SK-MEL-5 (cell line): Measurements from ENCODE around the gene GNG10. TPM values are rescaled to one million over a fixed set of nuclear protein-coding genes. Genes with fewer than 3 reads are reported as not detected.
"Not testable (repeated sequence)": the region's sequence is repeated elsewhere in the genome, so short reads cannot be mapped to it uniquely, and the experiment has no call there.

Source experiments
- DNase-seq: peaks from one replicate; pipeline ENCODE4 v3.0.0-alpha.2; 2016; ENCODE audit warnings: low read depth, low spot score
- in situ Hi-C: cut with HindIII; loops from 2 replicates; pipeline ENCODE4 v1.10.0; 2016; ENCODE audit warnings: low sequenced_read_pairs, high pct_unique_total_duplicates, low pct_unique_long_range_greater_than_20kb
- polyA plus RNA-seq, 2 experiments: library from polyadenylated mRNA; depleted of rRNA; stranded (reverse); fragments of >200 nt; gene quantifications; 2 replicates each; pipeline ENCODE4 v1.2.3, GENCODE V29; 2015
- total RNA-seq: library from RNA; depleted of rRNA; stranded (reverse); fragments of >200 nt; shearing (Covaris generic); gene quantifications from 2 replicates; pipeline ENCODE4 v1.2.3, GENCODE V29; 2014; rRNA removed

GNG10 gene
- total RNA-seq = 96.2 and 107 TPM in 2 replicates
- polyA plus RNA-seq (2015; cell fraction: cytosol; rRNA removed) = 74.9 and 84.0 TPM in 2 replicates
- polyA plus RNA-seq (2015; cell fraction: nucleus; rRNA removed) = 9.1 and 11.9 TPM in 2 replicates

DNA sequence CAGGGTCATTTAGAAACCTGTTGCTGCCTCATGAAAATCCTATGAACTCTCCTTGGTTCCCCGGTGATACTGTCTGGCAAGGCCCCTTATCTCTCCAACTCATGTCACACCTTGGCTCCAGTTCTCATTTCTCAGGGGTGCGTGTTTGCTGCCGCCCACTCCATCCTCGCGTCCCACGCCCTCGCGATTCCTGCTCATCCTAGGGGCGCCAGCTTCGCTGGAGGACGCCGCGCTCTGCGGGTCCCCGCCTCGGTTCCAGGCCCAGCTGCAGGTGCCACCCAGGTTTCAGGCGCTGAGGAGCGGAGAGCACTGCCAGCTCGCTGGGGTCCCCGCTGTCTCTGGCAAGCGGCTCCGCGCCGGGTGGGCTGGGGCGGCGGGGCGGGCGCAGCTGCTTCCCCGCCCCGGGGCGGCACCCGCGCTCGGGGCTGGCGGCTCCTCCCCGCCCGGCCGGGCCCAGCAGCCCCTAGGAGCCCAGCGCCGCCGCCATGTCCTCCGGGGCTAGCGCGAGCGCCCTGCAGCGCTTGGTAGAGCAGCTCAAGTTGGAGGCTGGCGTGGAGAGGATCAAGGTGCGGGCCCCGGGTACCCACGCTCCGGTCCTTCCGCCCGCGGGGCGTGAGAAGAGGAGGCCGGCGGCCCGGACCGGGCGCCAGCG, at the start of gene GNG10:
Gene GNG10 (plus strand): TSS at position 456 of the 652 bp plus-strand sequence. CDS start 30 bp downstream, at position 486.
- DNase-seq = peak; percentile 58
- in situ Hi-C loops = no loop called here

DNA sequence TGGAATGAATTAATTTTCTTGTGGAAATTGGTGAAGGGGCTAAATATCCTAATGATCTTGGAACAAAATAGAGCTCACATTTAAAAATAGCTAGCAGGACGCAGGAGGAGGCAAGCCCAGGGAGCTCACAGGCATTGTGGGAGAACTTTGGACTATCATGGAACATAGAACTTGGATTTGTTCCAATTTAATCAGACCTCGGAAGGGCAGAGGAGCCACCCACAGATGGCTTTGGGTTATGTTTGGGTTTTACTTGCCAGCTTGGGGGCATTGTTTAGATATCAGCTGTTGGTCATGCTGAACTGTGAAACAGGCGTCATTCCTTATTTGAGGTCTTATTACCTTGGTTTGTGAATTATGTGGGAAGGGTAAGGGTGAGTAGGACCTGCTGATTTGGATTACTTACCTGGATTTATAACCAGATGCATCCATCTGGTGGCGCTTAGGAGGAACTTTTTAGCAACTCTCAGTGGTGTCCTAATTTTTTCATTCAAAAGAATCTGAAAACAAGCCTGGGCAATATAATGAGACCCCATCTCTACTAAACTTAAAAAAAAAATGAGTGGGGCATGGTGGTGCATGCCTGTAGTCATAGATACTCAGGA, 47.9 kb upstream of the GNG10 start:
- in situ Hi-C loops = no loop called here
- DNase-seq = peak; percentile 16

DNA sequence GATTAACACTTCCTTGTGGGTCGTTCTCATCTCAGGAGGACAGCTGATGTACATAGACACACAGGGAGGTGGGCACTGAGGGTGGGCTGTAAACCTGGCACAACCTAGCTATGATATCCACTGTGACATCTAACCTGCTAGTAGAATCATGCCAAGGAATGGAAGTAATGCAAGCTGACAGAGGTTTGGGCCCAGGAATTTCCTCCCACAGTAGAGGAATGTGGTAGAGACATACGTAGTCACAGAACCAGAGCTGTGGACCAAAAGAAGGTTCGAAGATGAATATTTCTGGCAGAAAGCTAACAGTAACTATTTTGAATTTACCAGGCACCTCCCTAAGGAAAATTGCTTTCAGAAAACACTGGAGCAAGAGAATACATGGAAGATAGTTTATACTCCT, 45.5 kb upstream of the GNG10 start:
- DNase-seq = no peak
- in situ Hi-C loops = no loop called here

DNA sequence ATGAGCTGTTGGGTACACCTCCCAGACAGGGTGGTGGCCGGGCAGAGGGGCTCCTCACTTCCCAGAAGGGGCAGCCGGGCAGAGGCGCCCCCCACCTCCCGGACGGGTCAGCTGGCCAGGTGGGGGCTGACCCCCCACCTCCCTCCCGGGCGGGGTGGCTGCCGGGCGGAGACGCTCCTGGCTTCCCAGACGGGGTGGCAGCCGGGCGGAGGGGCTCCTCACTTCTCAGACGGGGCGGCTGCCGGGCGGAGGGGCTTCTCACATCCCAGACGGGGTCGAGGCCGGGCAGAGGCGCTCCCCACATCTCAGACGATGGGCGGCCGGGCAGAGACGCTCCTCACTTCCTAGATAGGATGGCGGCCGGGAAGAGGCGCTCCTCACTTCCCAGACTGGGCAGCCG, 44.1 kb upstream of the GNG10 start:
- DNase-seq, in situ Hi-C loops: not testable (repeated sequence)

DNA sequence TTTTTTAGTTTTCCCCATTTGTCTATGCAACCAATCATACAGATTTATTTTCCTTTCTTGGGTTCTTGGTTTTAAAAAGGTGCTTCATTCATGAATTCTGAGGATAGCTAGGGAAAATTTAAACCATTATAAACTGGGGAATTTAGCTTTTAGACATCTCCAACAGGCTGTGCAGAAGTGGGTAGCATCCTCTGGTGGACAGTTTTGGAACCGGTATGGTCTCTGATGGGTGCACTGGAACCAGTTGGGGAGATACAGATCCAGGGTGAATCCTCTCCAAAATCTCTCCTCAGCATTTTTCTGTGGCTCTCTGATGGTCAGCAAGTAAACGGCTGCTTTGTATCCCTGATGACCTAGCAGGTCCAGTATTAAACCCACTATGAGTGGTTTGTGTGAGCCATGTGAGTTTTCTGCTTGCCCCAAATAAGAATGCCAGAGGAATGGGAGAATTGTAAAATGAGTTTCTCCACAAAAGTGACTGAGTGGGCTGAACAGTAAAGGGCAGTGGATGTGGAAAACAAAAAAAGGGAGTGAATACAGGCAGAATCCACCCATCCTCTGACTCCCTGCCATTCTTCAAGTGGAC, 39.4 kb upstream of the GNG10 start:
- peak; percentile 74 for DNase-seq
- in situ Hi-C loops = no loop called here

DNA sequence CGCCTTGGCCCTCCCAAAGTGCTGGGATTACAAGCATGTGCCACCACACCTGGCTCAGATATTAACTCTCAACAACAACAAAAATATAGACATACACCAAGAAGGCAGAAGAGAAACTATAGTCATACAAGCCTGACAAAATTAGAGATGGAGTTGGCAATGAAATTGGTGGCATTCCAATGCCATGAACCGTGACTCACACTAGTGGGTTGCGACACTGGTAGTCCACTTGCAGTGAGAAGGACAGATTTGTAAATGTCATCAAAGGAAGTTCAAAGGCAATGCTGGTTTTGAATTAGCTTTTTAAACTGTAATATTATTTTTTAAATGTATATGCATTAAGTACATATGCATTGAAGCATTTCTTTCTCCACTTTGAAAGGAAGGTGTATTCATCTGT, 38.8 kb upstream of the GNG10 start:
- DNase-seq = peak; percentile 13
- in situ Hi-C loops = no loop called here

DNA sequence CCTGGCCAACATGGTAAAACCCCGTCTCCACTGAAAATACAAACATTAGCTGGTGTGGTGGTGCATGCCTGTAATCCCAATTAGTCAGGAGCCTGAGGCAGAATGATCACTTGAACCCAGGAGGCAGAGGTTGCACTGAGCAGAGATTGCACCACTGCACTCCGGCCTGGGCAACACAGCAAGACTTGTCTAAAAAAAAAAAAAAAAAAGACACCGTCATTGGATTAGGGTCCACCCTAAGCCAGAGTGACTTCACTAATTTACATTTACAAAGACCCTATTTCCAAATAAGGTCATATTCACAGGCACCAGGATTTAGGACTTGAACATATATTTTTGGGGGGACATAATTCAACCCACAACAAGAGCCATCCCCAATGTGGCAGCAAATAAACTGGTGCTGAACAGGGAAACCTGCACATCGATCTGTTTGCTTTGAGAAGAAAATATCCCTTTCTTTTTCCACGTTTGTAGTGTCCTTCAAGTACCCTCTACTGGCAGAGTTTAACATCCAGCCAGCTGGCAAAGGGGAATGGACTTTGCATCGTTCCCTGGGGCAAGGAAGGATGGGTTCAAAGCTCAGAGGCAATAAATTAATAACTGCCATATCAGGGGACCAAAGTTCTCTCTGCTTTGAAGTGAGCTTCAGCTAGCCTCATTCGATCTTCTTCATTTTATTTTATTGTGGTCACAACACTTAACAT, 34.0 kb upstream of the GNG10 start:
- no peak for DNase-seq
- in situ Hi-C loops = no loop called here

DNA sequence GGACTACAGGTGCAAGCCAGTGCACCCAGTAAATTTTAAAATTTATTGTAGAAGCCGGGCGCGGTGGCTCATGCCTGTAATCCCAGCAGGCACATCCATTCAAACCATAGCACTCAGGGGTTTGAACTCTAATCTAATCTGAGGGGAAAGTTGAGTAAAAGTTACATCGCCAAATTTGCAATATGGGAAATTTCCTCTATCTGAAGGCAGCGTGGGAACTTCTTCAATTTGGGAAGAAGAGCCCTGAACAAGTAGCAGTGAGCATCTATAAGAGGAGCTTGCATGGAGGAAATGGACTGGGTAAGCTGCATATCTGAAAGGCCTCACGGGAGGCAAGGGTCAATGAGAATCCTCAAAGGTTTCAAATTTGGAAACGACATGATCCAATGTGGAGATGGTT, 33.0 kb upstream of the GNG10 start:
- DNase-seq = no peak
- in situ Hi-C loops = no loop called here

DNA sequence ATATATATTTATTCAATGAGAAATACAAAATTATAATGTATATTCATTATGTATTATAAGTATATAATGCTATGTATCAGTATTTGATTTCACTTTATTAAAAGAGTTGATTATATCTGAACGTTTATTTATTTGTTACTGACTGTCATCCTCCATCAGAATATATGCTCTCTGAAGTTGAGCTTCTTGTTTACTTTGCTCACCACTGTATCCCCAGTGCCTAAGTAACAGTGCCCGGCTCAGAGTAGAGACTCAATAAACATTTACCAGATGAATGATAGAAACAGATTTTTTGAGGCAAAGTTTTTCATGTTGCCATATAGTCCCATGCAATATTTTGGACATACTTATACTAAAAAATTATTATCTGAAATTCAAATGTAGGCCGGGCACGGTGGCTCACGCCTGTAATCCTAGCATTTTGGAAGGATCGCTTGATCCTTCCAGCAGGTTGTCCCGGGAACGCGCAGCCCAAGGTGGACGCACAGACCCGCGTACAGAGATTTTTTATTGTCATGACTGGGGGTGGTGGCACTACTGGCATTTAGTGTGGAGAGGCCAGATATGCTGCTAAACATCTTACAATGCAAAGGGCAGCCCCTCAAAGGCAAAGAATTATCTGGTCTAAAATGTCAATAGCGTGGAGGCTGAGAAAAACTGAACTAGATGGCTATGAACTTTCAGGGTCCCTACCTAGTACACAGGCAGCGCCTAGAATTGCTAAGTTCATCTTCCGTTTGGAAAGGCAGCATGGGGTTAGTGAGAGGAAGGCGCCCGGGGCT, 31.0 kb upstream of the GNG10 start:
- in situ Hi-C loops = no loop called here
- no peak for DNase-seq

DNA sequence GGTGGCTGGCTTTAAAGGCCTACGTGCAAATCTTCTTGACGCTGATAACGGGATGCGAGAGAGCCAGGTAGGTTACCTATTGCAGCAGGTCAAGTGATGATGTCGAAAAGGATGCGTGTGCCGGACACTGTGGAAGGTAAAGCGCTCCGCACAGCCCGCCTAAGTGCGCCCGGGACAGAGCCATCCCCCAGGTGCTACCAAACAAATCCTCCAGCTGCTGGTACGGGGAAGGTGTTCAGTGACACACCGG, 30.5 kb upstream of the GNG10 start:
- no peak for DNase-seq
- in situ Hi-C loops = no loop called here

DNA sequence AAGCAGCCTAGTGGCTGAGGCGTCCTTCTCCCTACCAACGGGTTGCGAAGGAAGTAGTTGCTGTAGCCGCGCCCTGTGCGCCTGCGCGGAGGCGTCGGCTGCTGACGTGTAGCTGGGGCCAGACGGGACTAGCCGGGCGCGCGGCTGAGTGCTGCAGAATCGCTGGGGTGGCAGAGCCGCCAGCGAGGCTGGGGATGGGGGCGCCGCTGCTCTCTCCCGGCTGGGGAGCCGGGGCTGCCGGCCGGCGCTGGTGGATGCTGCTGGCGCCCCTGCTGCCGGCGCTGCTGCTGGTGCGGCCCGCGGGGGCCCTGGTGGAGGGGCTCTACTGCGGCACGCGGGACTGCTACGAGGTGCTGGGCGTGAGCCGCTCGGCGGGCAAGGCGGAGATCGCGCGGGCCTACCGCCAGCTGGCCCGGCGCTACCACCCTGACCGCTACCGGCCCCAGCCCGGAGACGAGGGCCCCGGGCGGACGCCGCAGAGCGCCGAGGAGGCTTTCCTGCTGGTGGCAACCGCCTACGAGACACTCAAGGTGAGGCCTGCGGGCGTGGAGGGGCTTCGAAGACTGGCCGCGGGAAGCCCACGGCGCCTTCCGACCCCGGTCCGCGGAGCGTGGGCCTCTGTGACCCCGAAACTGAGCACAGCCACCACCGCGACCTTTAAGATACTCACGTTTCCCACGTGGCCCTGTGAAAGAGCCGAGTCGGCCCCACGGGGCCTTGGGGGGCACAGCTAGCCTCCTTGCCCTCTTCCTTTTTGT, 30.0 kb upstream of the GNG10 start, which contains the start of gene DNAJC25:
Gene DNAJC25 (plus strand): TSS at position 121 of the 758 bp plus-strand sequence. CDS start 74 bp downstream, at position 195.
- DNase-seq = peak; percentile 99
- in situ Hi-C loops = no loop called here

DNA sequence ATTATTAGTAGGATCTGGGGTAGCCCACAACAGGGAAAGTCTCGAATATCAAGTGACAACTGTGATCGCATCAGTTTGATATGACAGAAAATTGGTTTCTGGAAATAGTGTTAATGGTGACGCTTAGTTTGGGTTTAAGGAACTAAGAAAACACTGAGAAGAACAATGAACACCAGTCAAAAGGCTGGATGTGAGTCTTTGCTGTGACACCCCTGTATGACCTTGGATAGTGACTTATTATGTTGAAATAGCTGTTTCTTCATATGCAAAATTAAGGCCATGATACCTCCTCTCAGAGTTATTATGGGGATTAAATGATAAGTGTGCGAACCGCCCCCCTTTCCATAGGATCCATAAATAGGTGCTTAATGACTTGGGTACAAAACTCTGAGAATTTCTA, 29.3 kb upstream of the GNG10 start:
- in situ Hi-C loops = no loop called here
- DNase-seq = no peak

DNA sequence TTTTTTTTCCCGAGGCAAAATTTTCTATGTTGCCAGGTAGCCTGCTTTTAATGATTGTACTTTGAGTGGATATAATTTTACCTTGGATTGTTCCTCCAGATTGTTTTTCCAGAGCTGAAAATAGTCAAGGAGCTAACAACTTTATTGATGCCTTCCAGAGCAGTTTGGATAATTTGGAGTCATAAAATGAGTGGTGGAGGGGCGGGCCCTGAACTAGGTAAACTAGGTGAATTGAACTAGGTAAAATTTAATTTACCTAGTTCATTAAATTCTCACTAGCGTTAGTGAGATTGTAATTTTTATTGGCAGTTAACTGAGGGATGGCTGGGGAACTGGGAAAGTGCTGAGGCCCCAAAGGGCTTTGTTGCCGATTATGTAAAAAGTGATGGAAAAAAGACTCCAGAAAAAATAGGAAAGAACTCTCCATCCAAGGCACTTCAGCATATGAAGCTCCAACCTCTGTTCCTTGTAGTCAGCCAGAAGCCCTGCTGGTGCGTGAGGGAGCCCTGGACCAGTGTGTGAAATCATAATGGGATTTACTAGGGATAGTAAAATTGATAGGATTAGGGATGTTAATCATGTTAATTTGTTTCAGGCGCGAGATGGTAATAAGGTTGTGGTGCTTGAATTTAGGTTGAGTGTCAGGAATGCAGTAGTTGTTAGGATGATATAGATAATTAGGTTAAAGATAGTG, 28.6 kb upstream of the GNG10 start:
- DNase-seq = no peak
- in situ Hi-C loops = no loop called here

DNA sequence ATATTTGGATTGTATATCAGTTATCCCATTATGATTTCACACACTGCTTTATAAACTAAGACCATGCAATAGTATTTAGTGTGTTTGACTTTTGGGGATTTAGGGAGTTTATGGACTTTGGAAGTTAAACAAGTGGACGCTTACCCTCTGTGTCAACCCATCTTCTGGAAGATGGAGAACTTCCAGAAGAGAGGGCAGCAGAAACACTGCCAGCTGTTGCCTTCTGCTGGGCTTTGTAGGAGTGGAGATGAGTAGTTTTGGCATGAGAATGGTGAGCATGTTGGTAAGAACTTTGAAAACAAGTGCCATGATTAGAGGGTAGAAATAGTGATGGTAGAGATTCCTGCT, 28.0 kb upstream of the GNG10 start:
- in situ Hi-C loops = no loop called here

DNA sequence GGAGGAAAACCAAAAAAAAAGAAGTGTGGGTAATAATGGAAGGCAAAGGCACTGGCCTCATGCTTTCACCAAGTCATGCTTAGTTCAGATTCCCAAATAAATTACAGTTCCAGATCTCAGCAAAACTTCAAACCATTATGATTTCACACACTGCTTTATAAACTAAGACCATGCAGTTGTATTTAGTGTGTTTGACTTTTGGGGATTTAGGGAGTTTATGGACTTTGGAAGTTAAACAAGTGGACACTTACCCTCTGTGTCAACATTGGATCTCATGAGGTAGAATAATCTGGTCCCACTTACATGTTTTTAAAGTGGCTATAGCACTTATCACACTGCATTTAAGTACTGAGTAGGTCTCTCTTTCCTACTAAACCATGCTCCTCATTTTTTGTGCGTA, 26.5 kb upstream of the GNG10 start:
- DNase-seq = no peak
- in situ Hi-C loops = no loop called here

More for the DNA sequence above, 28.0 kb upstream of the GNG10 start:
- DNase-seq = no peak

DNA sequence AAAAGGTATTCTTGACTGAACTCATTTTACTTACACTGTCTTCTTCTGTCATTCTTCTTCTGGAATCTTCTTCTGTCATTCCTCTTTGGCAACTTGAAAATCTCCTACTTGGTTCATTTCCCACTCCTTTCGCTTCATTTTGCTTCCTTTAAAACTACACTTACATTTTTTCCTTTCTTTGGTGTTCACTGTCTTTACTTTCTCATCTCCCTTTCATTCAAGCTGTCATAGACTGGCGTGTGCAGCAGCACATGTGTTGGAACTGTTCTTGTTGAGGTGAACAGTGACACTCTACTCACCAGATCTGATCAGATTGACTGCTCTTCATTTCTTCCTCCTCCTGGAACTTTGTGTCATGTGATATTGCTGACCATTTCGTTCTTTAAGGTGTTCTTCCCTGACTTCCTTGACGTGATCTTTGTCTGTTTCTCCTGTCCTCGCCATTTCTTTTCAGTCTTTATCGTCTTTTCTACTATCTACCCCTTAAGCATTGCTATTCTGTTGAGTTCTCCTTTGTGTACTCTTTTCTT, 23.9 kb upstream of the GNG10 start:
- DNase-seq = no peak
- in situ Hi-C loops = no loop called here
